ENCODE results near the gene HPCAL1.
A peak's percentile ranks its signal among the peaks of the same experiment; 100 is the strongest.

Gene HPCAL1

DNA sequence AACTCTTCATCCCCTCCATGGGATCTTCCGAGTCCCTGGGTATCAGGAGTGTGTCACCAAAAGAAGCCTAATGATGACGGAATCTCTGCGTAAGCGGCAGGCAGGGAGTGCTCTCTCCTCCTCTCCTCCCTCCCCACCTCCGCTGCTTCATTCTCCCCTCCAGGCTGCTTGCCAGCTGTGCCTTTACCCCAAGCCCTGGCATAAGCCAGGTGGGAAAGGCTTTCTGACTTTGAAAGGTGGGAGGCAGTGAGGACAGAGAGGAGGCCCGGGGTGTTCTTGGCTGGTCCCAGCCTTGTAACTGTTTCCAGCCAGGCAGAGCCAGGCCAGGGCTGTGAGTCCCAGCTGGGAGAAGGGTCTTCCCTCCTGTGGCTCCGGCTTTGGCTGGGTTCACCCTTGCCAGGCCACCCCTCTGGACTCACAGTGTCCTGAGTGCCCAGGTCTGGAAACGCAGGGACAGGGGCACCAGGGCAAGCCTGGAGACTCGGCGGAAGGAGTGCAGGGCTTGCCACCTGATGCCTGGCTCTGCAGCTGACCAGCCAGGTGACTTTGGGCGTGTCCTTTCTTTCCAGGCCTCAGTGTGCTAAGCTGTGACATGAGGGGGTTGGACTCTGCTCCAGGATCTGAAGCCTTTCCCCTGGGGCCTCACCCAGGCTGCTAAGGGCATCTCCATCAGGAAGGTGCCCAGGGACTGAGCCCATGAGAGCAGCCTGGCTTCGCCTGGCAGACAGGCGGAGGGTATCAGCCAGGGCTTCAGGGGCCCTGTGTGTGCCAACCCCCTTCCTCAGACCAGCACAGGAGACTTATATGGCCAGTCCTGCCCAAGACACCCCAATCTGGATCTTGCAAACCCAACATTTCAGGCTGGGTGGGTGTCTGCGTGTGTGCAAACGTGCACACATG lies 32.7 kb upstream of the HPCAL1 start:
- DNase-seq, result no peak

DNA sequence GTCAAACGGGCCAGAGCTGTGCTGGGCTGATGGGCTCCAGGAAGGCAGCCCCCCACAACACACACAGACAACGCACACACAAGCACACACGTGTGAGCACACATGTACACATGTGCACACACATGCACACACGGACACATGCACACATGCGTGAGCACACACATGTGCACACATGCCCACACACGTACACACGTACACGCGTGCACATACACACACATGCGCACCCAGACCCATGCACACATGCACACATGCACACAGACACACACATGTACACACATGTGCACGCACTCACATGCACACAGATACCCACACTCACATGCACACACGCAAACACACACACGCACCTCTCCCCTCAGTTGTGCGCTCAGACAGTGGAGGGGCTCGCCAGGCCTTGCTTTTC lies 31.2 kb upstream of the HPCAL1 start:
- no peak for DNase-seq

DNA sequence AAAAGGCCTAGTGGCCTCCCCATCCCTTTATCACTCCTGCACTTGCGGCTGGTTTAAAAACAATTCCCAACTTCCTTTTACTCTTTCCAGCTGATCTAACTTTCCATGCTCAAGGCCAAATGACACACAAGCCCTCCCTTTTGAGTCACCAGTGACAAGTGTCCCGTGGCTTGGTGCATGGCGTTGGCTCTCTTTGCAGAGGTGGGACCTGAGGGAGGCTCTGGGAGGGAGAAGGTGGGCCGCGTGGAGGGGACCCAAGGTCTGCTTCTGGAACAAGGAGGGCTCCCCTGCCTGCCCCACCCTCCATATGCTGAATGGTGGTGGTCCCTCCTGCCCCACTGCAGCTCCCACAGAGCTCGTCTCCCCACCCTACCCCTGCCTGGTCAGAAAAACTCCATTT lies 30.8 kb upstream of the HPCAL1 start:
- DNase-seq, result no peak

DNA sequence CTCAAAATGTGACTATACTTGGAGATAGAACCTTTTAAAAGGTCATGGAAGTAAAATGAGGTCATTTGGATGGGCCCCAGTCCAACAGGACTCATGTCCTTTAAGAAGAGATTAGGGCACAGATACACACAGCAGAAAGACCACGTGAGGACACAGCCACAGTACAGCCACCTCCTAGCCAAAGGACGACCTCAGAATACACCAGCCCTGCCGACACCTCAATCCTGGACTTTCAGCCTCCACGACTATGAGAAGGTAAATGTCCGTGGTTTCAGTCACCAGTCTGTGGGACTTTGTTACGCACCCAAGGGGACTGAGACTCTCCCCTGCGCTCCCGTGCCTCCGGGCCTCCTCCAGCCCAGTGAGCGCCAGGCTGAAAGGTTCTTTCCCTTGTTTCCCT lies 30.2 kb upstream of the HPCAL1 start:
- no peak for DNase-seq

DNA sequence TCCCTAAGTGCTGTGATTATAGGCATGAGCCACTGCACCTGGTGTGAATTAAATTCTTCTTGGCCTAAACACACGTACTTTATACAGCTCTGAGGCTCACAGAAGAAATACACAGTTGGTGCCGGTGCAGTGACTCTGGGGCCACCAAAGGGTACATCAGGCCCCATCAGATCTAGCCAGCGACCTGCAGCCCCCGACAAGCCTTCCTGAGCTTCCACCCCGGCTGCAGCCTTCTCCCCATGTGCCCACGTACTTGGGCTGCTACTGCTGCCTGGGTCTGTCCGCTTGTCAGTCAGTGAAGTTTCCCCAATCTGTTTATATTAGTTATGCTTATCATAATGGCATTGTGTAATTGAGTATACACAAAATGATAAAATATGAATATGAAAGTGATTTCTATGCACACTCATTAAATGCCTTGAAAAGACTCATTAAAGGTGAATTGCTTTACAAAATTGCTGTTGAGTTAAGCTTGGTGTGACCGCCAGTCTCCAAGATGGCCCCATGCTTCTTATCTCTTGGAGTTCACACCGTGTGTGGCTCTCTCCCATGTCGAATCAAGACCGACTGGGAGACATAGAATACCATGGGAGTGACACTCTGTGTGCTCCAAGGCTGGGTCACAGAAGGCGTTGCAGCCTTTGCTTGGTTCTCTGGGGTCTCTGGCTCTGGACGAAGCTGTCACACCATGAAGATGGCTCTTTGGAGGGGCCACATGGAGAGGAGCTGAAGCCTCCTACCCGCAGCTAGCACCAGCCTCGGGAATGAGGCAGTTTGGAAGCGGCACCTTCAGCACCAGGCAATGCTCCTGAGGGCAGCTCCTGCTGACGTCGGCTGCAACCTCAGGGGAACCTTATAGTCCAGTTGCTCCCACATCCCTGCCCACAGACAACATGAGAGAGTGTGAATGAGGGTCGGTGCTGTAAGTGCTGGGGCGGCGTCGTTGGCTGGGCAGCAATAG lies 29.2 kb upstream of the HPCAL1 start:
- DNase-seq, result no peak

DNA sequence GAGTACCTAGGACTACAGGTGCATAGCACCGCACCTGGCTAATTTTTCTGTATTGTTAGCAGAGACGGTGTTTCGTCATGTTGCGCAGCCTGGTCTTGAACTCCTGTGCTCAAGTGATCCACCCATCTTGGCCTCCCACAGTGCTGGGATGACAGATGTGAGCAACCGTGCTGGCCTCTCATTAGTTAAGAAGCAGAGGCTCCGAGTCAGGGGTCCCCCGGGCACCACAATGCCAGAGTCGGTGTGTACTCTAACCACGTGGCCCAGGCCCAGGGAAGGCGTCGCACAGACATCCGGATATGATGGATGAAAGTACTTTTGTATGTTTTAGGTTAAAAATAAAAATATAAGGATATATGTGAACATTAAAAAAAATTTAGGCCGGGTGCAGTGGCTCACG lies 28.3 kb upstream of the HPCAL1 start:
- DNase-seq, result no peak

DNA sequence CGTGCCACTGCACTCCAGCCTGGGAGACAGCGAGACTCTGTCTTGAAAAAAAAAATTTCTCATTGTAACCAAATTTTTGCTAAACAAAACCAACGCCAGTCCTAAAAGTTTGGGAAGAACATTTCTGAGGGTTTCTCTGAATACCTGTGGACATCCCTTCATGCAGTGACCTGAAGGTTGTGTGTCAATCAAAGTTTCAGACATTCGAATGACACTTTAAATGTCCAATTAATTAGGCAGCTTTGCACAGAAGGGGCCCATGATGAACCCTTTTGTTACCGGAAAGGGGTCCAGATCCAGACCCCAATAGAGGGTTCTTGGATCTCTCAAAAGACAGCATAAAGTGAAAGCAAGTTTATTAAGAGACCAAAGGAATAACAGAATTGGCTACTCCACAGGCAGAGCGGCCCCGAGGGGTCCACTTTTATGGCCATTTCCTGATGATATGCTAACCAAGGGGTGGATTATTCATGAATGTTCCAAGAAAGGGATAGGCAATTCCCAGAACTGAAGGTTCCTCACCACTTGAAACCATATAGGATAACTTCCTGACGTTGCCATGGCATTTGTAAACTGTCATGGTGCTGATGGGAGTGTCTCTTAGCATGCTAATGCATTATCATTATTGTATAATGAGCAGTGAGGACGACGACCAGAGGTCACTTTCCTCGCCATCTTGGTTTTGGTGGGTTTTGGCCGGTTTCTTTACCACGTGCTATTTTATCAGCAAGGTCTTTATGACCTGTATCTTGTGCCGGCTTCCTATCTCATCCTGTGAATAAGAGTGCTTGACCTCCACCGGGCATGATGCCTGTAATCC lies 27.5 kb upstream of the HPCAL1 start:
- no peak for DNase-seq

DNA sequence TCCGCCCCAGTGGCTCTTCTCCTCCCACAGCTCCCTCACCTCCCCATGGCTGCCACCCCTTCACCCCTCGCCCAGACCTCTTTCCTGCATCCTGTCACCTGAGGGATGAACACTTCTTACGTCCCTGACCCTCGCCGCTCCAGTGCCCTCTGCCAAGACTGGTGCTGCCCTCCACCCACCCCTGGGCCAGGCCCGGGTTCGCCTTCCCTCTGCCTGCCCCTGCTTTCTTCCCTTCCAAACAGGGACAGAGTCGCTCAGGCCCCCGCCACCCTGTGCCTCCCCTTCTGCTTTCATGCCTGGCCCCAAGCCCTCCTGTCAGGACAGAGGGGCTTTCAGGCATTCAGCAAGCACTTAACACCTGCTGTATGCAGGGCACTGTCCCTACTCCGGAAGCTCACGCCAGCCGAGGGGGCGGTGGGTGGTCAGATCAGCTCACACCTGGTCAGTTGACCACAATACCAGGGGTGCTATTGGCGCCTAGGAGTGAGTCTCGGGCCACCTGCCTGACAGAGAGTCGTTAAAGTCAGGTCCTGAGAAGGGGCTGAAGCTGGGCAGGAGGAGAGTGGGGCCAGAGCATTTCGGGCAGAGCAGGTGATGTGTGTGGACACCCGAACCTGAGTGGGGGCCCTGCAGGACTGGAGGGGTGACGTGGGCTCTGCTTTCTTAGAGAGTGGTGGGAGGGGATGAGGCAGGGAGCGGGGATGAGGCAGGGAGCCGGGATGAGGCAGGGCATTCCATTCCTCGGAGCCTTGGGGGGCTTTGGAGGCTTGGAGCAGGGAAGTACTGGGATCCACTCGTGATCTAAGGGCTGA lies 26.0 kb upstream of the HPCAL1 start:
- DNase-seq, result no peak

DNA sequence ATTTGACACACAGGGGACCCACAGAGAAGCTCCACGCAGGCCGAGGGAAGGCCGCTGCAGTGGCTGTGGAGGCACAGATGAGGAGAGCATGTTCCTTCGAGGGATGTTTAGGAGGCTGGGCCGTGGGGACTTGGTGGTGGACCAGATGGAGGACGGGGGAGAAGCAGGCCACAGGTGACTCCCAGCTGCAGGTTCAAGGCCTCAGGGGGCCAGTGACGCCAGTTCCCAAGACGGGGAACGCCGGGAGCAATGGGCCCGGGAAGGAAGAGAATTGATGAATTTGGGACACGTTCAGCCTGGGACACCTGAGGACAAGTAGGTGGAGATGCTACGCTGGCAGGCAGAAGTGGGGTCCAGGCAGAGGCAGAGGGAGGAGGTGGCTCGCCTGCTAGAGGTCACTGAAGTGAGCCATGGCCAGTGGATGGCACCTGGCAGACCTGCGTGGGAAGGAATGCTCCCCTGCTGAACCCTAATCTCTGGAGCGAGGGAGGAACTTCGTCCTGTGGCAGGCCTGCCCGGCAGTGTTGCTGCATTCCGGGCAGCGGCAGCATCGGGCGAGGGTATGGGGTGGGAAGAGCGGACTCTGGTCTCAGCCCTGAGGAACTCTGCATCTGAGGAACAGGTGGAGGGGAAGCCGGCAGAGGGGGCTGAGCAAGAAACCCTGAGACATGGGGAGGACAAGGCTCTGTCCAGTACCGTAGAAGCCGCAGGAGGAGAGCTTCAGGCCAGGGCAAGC lies 25.2 kb upstream of the HPCAL1 start:
- DNase-seq, result no peak

DNA sequence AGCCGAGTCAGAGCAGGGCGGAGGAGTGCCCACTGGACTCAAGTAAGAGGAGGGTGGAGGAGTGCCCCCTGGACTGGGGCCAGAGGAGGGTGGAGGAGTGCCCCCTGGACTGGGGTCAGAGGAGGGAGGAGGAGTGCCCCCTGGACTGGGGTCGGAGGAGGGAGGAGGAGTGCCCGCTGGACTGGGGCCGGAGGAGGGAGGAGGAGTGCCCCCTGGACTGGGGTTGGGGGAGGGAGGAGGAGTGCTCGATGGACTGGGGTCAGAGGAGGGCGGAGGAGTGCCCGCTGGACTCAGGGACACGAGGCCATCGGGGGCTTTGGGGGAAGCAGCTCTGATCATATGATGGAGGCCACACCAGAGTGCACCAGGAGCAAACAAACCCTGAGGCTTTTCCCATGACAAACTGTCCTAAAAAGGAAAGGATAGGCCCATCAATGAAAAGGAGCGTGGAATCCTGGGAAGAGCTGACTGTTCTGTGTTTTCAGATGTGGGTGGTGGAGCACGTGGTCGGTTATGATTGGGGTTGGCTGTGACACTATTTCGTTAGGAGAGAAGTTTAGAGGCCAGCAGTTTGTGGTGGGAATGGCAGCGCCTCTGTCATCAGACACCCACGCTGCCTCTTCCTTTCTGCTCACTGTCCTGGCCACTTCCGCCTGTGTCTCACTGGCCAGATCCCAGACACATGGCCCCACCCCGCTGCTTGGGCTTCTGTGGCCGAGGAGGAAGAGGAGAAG lies 24.5 kb upstream of the HPCAL1 start:
- peak; percentile 13 to 41 for DNase-seq

DNA sequence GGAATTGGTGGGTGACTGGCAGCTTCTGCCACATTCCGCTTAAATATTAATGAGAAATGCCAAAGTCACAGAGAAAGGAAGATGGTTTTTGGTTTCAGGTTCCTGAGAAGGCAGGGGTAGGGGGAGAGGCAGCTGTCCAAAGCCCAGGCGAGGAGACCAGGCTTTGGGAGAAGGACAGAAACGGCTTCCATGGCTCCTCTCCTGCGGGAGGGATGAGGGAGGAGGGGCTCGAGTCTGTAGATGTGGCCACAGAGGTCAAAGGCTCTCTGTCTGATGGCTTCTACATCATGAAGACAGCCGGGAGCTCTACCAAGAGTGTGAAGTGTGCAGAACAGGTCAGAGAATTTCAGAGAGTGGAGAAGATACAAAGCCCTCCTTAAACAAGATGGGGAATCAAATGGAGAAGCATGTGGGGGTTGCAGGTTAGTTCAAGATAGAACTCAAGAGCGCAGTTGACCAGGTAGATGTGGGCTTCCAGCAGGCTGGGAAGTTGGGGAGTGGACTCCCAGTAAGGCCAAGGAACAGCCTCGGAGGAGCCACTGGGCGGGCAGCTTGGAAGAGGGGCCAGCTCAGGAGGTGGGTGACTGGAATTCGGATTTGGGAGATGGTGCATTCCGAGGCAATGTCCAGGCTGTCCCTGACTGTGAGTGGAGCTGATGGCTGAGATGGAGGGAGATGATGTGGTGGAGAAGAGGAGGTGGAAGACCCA lies 23.8 kb upstream of the HPCAL1 start:
- DNase-seq, result no peak

DNA sequence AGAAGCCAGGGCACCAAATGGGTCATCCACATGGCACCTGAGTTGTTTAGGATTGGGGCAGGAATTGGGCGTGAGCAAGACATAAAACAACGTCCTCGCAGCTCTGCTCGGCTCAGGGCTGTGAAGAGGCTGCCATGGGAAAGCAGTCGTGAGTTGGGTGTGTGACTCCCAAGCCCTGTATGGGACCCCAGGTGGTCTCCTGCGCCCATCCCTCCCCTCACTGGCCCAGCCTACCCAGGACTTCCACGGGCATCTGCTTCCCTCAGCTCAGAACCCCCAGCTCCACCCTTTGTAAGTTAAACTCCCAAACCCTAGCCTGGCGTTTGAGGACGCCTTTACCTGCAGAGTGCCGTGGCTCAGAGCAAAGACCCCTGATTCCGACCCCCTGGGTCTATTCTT lies 23.2 kb upstream of the HPCAL1 start:
- no peak for DNase-seq

DNA sequence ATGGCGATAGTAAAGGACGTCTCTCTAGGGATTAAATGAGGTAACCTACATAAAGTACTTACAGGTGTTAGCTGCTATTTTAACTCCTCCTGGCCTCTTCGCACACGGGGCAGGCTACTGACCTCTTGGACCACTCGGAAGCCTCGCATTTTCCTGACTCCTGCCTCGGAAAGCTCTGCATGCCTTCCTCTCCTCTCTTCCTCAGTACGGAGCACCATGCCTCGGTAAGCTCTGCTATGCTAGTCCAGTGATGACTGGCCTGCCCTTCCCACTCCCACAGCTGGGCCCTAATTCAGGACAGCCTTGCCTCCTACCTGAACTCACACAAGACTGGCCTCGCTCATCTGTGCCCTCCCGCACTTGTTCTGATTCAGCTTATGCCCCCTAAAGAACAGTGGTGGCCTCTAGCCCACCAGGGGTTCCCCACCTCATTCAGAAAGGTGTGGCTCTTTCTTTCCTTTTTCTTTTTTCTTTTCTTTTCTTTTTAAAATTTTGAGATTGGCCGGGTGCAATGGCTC lies 22.7 kb upstream of the HPCAL1 start:
- DNase-seq, result no peak

DNA sequence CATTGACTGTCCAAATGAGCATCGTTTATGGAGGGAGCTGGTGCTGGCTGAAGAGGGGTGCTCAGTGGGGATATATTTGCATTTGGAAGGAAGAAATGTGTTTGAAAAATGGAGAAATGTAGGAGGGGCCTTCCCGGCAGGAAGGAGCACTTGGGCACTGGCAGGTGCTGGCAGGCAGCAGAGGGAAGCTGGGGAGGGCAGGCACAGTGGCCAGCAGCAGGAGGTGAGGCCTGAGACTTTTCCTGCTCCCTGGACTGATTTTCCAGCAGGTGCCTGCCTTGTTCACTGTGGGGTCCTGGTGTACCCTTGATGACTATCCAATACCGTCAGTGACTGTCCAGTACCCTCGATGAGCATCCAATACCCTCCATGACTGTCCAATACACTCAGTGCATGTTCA lies 20.8 kb upstream of the HPCAL1 start:
- no peak for DNase-seq

DNA sequence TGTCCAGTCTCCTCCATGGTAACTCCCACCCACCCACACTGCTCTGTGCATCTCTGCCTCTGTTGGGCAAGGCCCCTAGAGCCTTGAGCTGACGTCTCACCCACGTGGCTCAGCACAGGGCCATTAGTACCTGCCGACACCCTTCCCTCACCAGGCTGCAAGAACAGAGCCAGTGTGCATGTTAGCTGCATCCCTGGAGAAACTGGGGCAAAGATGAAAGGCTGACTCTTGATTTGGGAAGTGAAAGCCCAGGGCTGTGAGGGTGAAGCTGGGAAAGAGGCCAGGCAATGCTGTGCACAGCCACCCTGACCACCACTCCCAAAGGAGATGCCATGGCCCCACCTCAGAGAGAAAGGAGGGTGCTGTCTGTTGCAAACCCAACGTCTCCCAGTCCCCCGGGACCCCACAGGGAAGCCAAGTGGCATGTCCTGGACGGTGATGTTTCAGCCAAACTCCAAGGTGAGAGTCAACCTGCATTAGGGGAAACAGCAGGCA lies 20.0 kb upstream of the HPCAL1 start:
- no peak for DNase-seq

DNA sequence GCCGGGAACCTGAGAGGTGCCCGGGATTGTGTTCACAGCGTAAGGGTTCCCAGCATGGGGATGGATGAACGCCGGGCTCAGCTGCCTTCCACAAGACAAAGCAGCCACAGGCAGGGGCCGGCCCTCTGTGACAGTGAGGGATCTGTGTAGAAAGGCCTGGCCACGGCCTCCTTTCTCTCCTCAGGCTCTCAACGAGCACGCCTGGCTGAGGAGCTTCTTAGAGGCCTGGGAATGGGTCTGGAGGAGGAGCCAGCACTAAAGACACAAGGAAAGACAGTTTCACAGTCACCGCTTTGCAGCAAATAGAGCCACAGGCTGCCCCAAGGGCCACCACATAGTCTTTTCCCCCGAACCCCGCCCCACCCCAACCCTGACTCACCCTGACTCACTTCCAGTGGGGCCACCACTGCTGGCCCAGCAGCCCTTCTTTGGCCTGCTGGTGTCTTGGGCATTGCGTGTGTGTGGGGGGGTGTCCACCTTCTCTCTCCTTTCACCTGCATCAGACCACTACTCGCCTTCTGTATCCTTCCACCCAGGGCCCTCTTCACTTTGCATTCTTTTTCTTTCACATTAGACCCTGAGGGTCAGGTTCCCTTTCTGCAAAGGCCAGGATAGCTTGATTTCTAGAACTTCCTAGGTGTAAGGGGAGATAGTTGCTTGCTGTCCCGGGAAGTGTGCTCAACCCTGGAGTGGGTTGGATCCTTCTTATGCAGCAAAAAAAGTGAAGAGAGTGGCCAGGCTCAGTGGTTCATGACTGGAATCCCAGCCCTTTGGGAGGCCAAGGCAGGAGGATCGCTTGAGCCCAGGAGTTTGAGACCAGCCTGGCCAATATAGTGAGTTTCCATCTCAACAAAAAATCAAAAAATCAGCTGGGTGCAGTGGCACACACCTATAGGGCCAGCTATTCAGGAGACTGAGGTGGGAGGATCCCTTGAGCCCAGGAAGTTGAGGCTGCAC lies 19.3 kb upstream of the HPCAL1 start:
- no peak for DNase-seq

DNA sequence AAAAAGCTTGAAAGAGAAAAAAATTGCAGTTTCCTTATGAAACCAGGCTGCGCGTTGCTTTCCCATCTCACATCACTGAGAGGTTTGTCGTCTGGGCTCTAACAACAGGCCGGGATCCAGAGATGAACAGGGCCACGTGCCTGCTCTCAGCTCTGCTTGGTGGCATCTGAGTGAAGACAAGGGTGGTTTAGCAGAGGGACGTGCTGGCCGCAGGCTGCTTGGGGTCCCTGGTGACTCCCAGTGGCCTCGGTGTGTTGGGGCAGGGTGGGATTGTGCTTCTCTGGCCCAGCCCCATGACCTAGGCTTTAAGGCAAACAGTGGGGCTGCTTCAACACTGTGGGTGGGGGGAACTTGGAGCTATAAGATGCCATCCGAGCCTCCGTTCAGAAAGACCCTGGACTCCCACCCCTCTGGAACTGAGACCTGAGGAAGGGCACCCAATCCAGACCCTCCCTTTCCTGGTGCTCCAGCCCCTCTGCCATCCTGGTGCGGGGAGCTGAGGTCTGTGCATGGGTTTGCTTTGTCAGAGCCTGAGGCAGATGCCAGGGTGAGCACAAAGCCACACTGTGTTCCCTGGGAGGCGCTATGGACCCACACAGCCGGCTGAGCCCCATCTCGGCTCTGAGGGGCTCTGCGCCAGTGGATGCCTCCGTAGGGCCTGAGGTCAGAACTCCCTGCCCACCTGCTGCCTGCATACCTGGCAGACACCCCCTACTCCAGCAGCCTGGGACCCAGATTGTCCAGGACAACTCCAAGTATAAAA lies 18.4 kb upstream of the HPCAL1 start:
- DNase-seq, result peak; percentile 71 to 72

DNA sequence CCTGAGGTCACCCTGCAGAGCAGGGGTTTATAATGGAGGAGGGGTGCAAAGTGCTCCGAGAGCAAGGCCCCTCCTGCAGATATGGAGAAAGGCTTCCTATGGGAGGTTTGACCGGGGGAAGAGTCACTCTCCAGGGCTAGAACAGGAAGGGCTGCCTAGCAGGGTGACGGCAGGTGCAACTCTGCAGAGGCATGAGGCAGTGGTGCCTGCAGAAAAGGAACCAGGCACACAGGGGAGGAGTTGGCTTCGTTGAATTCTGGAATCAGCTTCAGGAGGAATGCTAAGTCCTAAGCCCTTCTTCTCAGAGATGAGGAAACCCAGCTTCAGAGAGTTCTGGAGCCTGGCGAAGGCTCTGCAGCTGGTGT lies 17.5 kb upstream of the HPCAL1 start:
- no peak for DNase-seq
